ENCODE data around the gene RBSN. TPM values are rescaled to one million over a fixed set of nuclear protein-coding genes. Genes with fewer than 3 reads are reported as not detected.

Gene RBSN
- total RNA-seq, 2 donors from 2014 or later, result 14.2 to 14.5 TPM

Other genes starting within 250 kb of the RBSN start
- 10 to 100 TPM; 51.8 to 70.7 TPM for gene NR2C2, start 151.6 kb downstream of the RBSN start, total RNA-seq
- gene MRPS25, start 33.8 kb downstream of the RBSN start, total RNA-seq, result 10 to 100 TPM; 47.2 to 78.9 TPM
- gene CAPN7, start 107.1 kb upstream of the RBSN start, total RNA-seq, result 10 to 100 TPM; 25.4 to 35.0 TPM
- 10 to 100 TPM in 1 of 2 donors, 1 to 10 TPM in 1; 2.6 to 18.9 TPM for gene SH3BP5, start 233.4 kb upstream of the RBSN start, total RNA-seq

Data from activated naive CD4-positive, alpha-beta T cell treated with anti-CD3 and anti-CD28 coated beads, Interleukin-2, amount 50 U/mL, for 72 hours (primary cell).